Measurements from ENCODE around the gene EDN1.

The EDN1 gene

GRCh38 chr6:12301018-12301417 lies 10.9 kb downstream of the EDN1 start:
- H3K9ac ChIP-seq (ENCODE audit: low read length), result no peak overlapping the region
- no peaks in the 10 kb centered on the region for H3K36me3 ChIP-seq (replicated peaks; ENCODE audit: insufficient read depth, low read length)
- H3K4me3 ChIP-seq (ENCODE audit: low read length), result no peak overlapping the region
- no peaks in the 10 kb centered on the region for H3K9me3 ChIP-seq (replicated peaks; ENCODE audit: insufficient read depth, low read length)
- no peaks in the 10 kb centered on the region for H3K79me2 ChIP-seq (ENCODE audit: low read length)
- H3K27ac ChIP-seq (ENCODE audit: low read length), result no peak overlapping the region
- H3K4me1 ChIP-seq (ENCODE audit: low read length), result no peaks in the 10 kb centered on the region
- H2AFZ ChIP-seq (ENCODE audit: low read length), result no peak overlapping the region
- no peak for TF ChIP-seq CTCF (IDR thresholded peaks at IDR 0.05; ENCODE audit: low read length)
- no peak for TF ChIP-seq EZH2 (optimal IDR thresholded peaks at IDR 0.05; ENCODE audit: low read depth, low read length)
- no peak for TF ChIP-seq EZH2phosphoT487 (IDR thresholded peaks at IDR 0.05; ENCODE audit: low read length)
- no peaks in the 10 kb centered on the region for H4K20me1 ChIP-seq (ENCODE audit: insufficient read depth, low read length)
- H3K4me2 ChIP-seq (ENCODE audit: low read depth, low read length), result no peak overlapping the region
- no peaks in the 10 kb centered on the region for H3K9me2 ChIP-seq (replicated peaks; ENCODE audit: insufficient read depth, low read length)
- H3K27me3 ChIP-seq (replicated peaks; ENCODE audit: insufficient read depth, low read length), result no peaks in the 10 kb centered on the region
- H3F3A ChIP-seq (ENCODE audit: insufficient read depth, low read length), result no peaks in the 10 kb centered on the region
- no peak for DNase-seq

GRCh38 chr6:12304487-12304886 lies 14.3 kb downstream of the EDN1 start:
- Histone ChIP-seq H2AFZ (ENCODE audit: low read length) (no peak overlapping the region), H3F3A (ENCODE audit: insufficient read depth, low read length) (no peaks in the 10 kb centered on the region), H4K20me1 (ENCODE audit: insufficient read depth, low read length) (no peaks in the 10 kb centered on the region), H3K4me3 (ENCODE audit: low read length) (no peak overlapping the region), H3K9ac (ENCODE audit: low read length) (no peak overlapping the region), H3K79me2 (ENCODE audit: low read length) (no peaks in the 10 kb centered on the region), H3K4me2 (ENCODE audit: low read depth, low read length) (no peak overlapping the region), H3K4me1 (ENCODE audit: low read length) (no peaks in the 10 kb centered on the region), H3K36me3 (replicated peaks; ENCODE audit: insufficient read depth, low read length) (no peaks in the 10 kb centered on the region), H3K9me3 (replicated peaks; ENCODE audit: insufficient read depth, low read length) (no peaks in the 10 kb centered on the region), H3K9me2 (replicated peaks; ENCODE audit: insufficient read depth, low read length) (no peaks in the 10 kb centered on the region), H3K27me3 (replicated peaks; ENCODE audit: insufficient read depth, low read length) (no peaks in the 10 kb centered on the region), H3K27ac (ENCODE audit: low read length) (no peak overlapping the region)
- no peak for TF ChIP-seq EZH2 (optimal IDR thresholded peaks at IDR 0.05; ENCODE audit: low read depth, low read length)
- TF ChIP-seq CTCF (IDR thresholded peaks at IDR 0.05; ENCODE audit: low read length), result no peak
- no peak for TF ChIP-seq EZH2phosphoT487 (IDR thresholded peaks at IDR 0.05; ENCODE audit: low read length)
- DNase-seq, result no peak

- H3K9me2 ChIP-seq (replicated peaks; ENCODE audit: insufficient read depth, low read length), result no peaks in the 10 kb centered on the region
- H3K4me1 ChIP-seq (ENCODE audit: low read length), result no peaks in the 10 kb centered on the region
- DNase-seq, result no peak
- no peak overlapping the region for H3K4me2 ChIP-seq (ENCODE audit: low read depth, low read length)
- H3K4me3 ChIP-seq (ENCODE audit: low read length), result no peak overlapping the region
- TF ChIP-seq CTCF (IDR thresholded peaks at IDR 0.05; ENCODE audit: low read length), result no peak
- TF ChIP-seq EZH2phosphoT487 (IDR thresholded peaks at IDR 0.05; ENCODE audit: low read length), result no peak
- TF ChIP-seq EZH2 (optimal IDR thresholded peaks at IDR 0.05; ENCODE audit: low read depth, low read length), result no peak
- no peaks in the 10 kb centered on the region for H3K36me3 ChIP-seq (replicated peaks; ENCODE audit: insufficient read depth, low read length)
- H4K20me1 ChIP-seq (ENCODE audit: insufficient read depth, low read length), result no peaks in the 10 kb centered on the region
- H3F3A ChIP-seq (ENCODE audit: insufficient read depth, low read length), result no peaks in the 10 kb centered on the region
- no peaks in the 10 kb centered on the region for H3K9me3 ChIP-seq (replicated peaks; ENCODE audit: insufficient read depth, low read length)
- H2AFZ ChIP-seq (ENCODE audit: low read length), result no peak overlapping the region
- H3K79me2 ChIP-seq (ENCODE audit: low read length), result no peaks in the 10 kb centered on the region
- H3K27ac ChIP-seq (ENCODE audit: low read length), result no peak overlapping the region
- no peaks in the 10 kb centered on the region for H3K27me3 ChIP-seq (replicated peaks; ENCODE audit: insufficient read depth, low read length)
- no peak overlapping the region for H3K9ac ChIP-seq (ENCODE audit: low read length)
Observed at GRCh38 chr6:12309070-12309469, 18.9 kb downstream of the EDN1 start.
